Measurements from ENCODE around the gene TDRD6. TPM values are rescaled to one million over a fixed set of nuclear protein-coding genes. Genes with fewer than 3 reads are reported as not detected.

Gene TDRD6
- total and polyA plus RNA-seq, 2 experiments from 2014 or later, result 0.14 to 0.24 TPM

Other genes starting within 250 kb of the TDRD6 start
- gene RCAN2, start 196.4 kb upstream of the TDRD6 start, total RNA-seq (2014; rRNA removed; shearing (Covaris generic)), result 6.3 and 9.3 TPM in 2 replicates
- 4.6 and 6.0 TPM in 2 replicates for gene RCAN2, start 196.4 kb upstream of the TDRD6 start, polyA plus RNA-seq (2016; fragmentation: Nextera tagmentation; extraction: Ambion mirVana)
- 1.8 and 3.5 TPM in 2 replicates for gene CYP39A1, start 35.1 kb upstream of the TDRD6 start, total RNA-seq (2014; rRNA removed; shearing (Covaris generic))
- gene CYP39A1, start 35.1 kb upstream of the TDRD6 start, polyA plus RNA-seq (2016; fragmentation: Nextera tagmentation; extraction: Ambion mirVana), result 1.5 and 2.2 TPM in 2 replicates
- 11.8 and 16.2 TPM in 2 replicates for gene SLC25A27, start 34.9 kb upstream of the TDRD6 start, total RNA-seq (2014; rRNA removed; shearing (Covaris generic))
- 6.0 and 8.5 TPM in 2 replicates for gene SLC25A27, start 34.9 kb upstream of the TDRD6 start, polyA plus RNA-seq (2016; fragmentation: Nextera tagmentation; extraction: Ambion mirVana)
- gene PLA2G7, start 47.5 kb downstream of the TDRD6 start, total RNA-seq (2014; rRNA removed; shearing (Covaris generic)), result 1.7 and 2.8 TPM in 2 replicates
- 2.3 and 2.4 TPM in 2 replicates for gene PLA2G7, start 47.5 kb downstream of the TDRD6 start, polyA plus RNA-seq (2016; fragmentation: Nextera tagmentation; extraction: Ambion mirVana)
- gene ANKRD66, start 59.0 kb downstream of the TDRD6 start, total RNA-seq (2014; rRNA removed; shearing (Covaris generic)), result not detected in 2 replicates
- not detected in 2 replicates for gene ANKRD66, start 59.0 kb downstream of the TDRD6 start, polyA plus RNA-seq (2016; fragmentation: Nextera tagmentation; extraction: Ambion mirVana)
- not detected in 2 replicates for gene MEP1A, start 105.5 kb downstream of the TDRD6 start, total RNA-seq (2014; rRNA removed; shearing (Covaris generic))
- not detected in 2 replicates for gene MEP1A, start 105.5 kb downstream of the TDRD6 start, polyA plus RNA-seq (2016; fragmentation: Nextera tagmentation; extraction: Ambion mirVana)
- gene ADGRF5, start 234.1 kb downstream of the TDRD6 start, total RNA-seq (2014; rRNA removed; shearing (Covaris generic)), result not detected in 2 replicates
- not detected in 2 replicates for gene ADGRF5, start 234.1 kb downstream of the TDRD6 start, polyA plus RNA-seq (2016; fragmentation: Nextera tagmentation; extraction: Ambion mirVana)

All from GM23338 (cell line).